ENCODE results near the gene DLGAP1.
"Not testable (repeated sequence)": the region's sequence is repeated elsewhere in the genome, so short reads cannot be mapped to it uniquely, and the experiment has no call there.

DLGAP1 gene

GRCh38 chr18:4078246-4078645, 376.9 kb downstream of the DLGAP1 start:
- no peak for DNase-seq (ENCODE audit: low read depth in 2 of 2)

GRCh38 chr18:4077721-4078120, 377.4 kb downstream of the DLGAP1 start:
- DNase-seq (ENCODE audit: low read depth in 2 of 2) = no peak

- no peak for DNase-seq (ENCODE audit: low read depth in 2 of 2)
These were observed 377.9 kb downstream of the DLGAP1 start for GRCh38 chr18:4077204-4077603.

GRCh38 chr18:4074647-4075046, 380.5 kb downstream of the DLGAP1 start:
- no peak for DNase-seq (ENCODE audit: low read depth in 2 of 2)

GRCh38 chr18:4069183-4069582, 385.9 kb downstream of the DLGAP1 start:
- no peak for DNase-seq (ENCODE audit: low read depth in 2 of 2)

- no peak for DNase-seq (ENCODE audit: low read depth in 2 of 2)
These were observed 386.5 kb downstream of the DLGAP1 start for GRCh38 chr18:4068552-4069158.

- no peak for DNase-seq (ENCODE audit: low read depth in 2 of 2)
These were observed 391.6 kb downstream of the DLGAP1 start for GRCh38 chr18:4063545-4063944.

GRCh38 chr18:4060427-4061281, 394.5 kb downstream of the DLGAP1 start:
- DNase-seq (ENCODE audit: low read depth in 2 of 2) = no peak

GRCh38 chr18:4058179-4058578, 396.9 kb downstream of the DLGAP1 start:
- no peak for DNase-seq (ENCODE audit: low read depth in 2 of 2)

GRCh38 chr18:4040391-4041092, 414.6 kb downstream of the DLGAP1 start:
- no peak for DNase-seq (ENCODE audit: low read depth in 2 of 2)

- DNase-seq (ENCODE audit: low read depth in 2 of 2) = no peak
These were observed 419.6 kb downstream of the DLGAP1 start for GRCh38 chr18:4035521-4035920.

- DNase-seq (ENCODE audit: low read depth in 2 of 2) = not testable (repeated sequence)
These were observed 420.3 kb downstream of the DLGAP1 start for GRCh38 chr18:4034815-4035214.

- no peak for DNase-seq (ENCODE audit: low read depth in 2 of 2)
These were observed 428.6 kb downstream of the DLGAP1 start for GRCh38 chr18:4026542-4026941.

- no peak for DNase-seq (ENCODE audit: low read depth in 2 of 2)
These were observed 430.4 kb downstream of the DLGAP1 start for GRCh38 chr18:4024702-4025101.

GRCh38 chr18:4022749-4023148, 432.4 kb downstream of the DLGAP1 start:
- not testable (repeated sequence) for DNase-seq (ENCODE audit: low read depth in 2 of 2)

GRCh38 chr18:4020026-4020425, 435.1 kb downstream of the DLGAP1 start:
- DNase-seq (ENCODE audit: low read depth in 2 of 2) = no peak

GRCh38 chr18:4017480-4017879, 437.6 kb downstream of the DLGAP1 start:
- DNase-seq (ENCODE audit: low read depth in 2 of 2) = no peak

- no peak for DNase-seq (ENCODE audit: low read depth in 2 of 2)
These were observed 438.6 kb downstream of the DLGAP1 start for GRCh38 chr18:4016391-4017049.

GRCh38 chr18:4007846-4008245, 447.3 kb downstream of the DLGAP1 start:
- DNase-seq (ENCODE audit: low read depth in 2 of 2) = no peak

GRCh38 chr18:4004183-4004829, 450.8 kb downstream of the DLGAP1 start:
- DNase-seq (ENCODE audit: low read depth in 2 of 2) = no peak

- DNase-seq (ENCODE audit: low read depth in 2 of 2) = no peak
These were observed 456.3 kb downstream of the DLGAP1 start for GRCh38 chr18:3998698-3999333.

Measured in stimulated activated CD8-positive, alpha-beta memory T cell treated with anti-CD3 and anti-CD28 coated beads, Interleukin-15, amount 100 ng/mL, for 4 hours (primary cell).